ENCODE results near the gene MORN2. TPM values are rescaled to one million over a fixed set of nuclear protein-coding genes. Genes with fewer than 3 reads are reported as not detected.

MORN2 gene
- total RNA-seq, 1 donor from 2014 or later = 11.3 TPM

DNA sequence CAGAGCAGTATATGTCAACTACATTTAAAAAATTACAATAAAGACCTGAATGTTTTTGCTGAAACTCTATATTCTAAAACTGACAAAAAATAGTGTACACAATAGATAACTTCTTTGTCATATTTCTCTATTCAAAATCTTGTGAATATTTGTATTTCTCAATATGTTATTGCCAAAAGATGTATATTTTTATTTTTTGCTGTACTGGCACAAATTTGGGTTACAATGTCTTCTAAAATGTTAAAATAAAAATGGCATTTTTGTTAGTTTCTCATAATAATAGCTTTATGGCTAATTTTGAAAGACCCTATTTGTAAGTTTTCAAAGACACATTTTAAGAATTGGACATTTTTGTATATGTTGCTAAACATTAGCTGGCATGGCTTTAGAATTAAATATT lies 13.3 kb downstream of the MORN2 start:
- Mint-ChIP-seq H3K9me3 (ENCODE audit: unreplicated experiment) (no peaks in the 10 kb centered on the region), H3K4me1 (ENCODE audit: unreplicated experiment) (no peaks in the 10 kb centered on the region), H3K36me3 (ENCODE audit: low read depth, unreplicated experiment) (no peaks in the 10 kb centered on the region)

DNA sequence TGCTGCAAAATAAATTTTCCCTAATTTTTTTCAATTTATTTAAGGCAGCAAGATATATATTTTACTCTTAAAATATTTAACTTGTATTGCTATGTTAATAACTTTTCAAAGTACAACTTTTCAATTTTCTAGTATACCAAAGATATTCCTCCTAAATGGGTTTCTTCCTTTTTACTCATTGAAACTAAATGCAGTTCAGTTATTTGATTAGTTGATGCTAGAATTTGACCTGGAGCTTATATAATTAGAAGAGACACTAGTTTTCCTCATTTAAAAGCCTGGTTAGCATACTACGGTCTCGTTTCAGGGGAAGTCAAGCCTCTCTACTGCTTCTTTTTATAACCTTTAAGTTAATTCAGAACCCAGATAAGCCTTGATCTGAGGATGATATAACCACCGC lies 13.8 kb downstream of the MORN2 start, which contains the start of gene ARHGEF33:
TSS of gene ARHGEF33 (plus strand) at position 301 of the 400 bp plus-strand sequence. CDS start 29,573 bp downstream, outside the sequence.
- Mint-ChIP-seq H3K4me3 (ENCODE audit: unreplicated experiment) (no peak within 1 kb of the TSS), H3K36me3 (ENCODE audit: low read depth, unreplicated experiment) (no peaks in the 10 kb centered on the region), H3K4me1 (ENCODE audit: unreplicated experiment) (no peaks in the 10 kb centered on the region), H3K27me3 (ENCODE audit: unreplicated experiment) (no peaks in the 10 kb centered on the region), H3K9me3 (ENCODE audit: unreplicated experiment) (no peaks in the 10 kb centered on the region), H3K27ac (ENCODE audit: unreplicated experiment) (no peak within 1 kb of the TSS)
- TF ChIP-seq, protein P1, sequence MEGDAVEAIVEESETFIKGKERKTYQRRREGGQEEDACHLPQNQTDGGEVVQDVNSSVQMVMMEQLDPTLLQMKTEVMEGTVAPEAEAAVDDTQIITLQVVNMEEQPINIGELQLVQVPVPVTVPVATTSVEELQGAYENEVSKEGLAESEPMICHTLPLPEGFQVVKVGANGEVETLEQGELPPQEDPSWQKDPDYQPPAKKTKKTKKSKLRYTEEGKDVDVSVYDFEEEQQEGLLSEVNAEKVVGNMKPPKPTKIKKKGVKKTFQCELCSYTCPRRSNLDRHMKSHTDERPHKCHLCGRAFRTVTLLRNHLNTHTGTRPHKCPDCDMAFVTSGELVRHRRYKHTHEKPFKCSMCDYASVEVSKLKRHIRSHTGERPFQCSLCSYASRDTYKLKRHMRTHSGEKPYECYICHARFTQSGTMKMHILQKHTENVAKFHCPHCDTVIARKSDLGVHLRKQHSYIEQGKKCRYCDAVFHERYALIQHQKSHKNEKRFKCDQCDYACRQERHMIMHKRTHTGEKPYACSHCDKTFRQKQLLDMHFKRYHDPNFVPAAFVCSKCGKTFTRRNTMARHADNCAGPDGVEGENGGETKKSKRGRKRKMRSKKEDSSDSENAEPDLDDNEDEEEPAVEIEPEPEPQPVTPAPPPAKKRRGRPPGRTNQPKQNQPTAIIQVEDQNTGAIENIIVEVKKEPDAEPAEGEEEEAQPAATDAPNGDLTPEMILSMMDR (IDR thresholded peaks at IDR 0.05; ENCODE audit: unreplicated experiment) = no peak
- DNase-seq (ENCODE audit: low spot score) = no peak

More for the DNA sequence above, 13.3 kb downstream of the MORN2 start:
- no peak overlapping the region for H3K4me3 Mint-ChIP-seq (ENCODE audit: unreplicated experiment)
- DNase-seq (ENCODE audit: low spot score) = no peak
- no peak overlapping the region for H3K27ac Mint-ChIP-seq (ENCODE audit: unreplicated experiment)
- TF ChIP-seq, protein P1 (IDR thresholded peaks at IDR 0.05; ENCODE audit: unreplicated experiment) = no peak
- H3K27me3 Mint-ChIP-seq (ENCODE audit: unreplicated experiment) = no peaks in the 10 kb centered on the region

DNA sequence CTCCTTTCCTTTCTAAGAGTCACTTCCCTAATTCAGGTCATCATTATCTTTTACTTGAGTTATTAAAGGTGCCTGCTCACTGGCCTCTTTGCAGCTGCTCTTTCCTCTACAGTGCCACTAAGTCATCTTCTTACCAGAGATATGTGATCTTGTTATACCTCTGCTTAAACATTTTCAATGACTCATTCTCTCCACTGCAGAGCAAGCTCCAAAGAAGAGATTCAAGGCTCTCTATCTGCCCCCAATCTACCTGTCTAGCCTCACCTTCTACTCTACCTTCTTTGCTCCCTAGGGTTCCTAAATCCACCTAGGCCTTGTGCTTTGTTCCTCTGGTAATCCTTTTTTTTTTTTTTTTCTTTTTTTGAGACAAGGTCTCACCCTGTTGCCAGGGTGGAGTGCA lies 17.0 kb downstream of the MORN2 start:
- H3K27me3 Mint-ChIP-seq (ENCODE audit: unreplicated experiment) = no peaks in the 10 kb centered on the region
- H3K9me3 Mint-ChIP-seq (ENCODE audit: unreplicated experiment) = no peaks in the 10 kb centered on the region
- no peaks in the 10 kb centered on the region for H3K36me3 Mint-ChIP-seq (ENCODE audit: low read depth, unreplicated experiment)
- TF ChIP-seq, protein P1 (IDR thresholded peaks at IDR 0.05; ENCODE audit: unreplicated experiment) = no peak
- H3K4me1 Mint-ChIP-seq (ENCODE audit: unreplicated experiment) = no peaks in the 10 kb centered on the region
- no peak for DNase-seq (ENCODE audit: low spot score)
- no peak overlapping the region for H3K27ac Mint-ChIP-seq (ENCODE audit: unreplicated experiment)
- no peak overlapping the region for H3K4me3 Mint-ChIP-seq (ENCODE audit: unreplicated experiment)

DNA sequence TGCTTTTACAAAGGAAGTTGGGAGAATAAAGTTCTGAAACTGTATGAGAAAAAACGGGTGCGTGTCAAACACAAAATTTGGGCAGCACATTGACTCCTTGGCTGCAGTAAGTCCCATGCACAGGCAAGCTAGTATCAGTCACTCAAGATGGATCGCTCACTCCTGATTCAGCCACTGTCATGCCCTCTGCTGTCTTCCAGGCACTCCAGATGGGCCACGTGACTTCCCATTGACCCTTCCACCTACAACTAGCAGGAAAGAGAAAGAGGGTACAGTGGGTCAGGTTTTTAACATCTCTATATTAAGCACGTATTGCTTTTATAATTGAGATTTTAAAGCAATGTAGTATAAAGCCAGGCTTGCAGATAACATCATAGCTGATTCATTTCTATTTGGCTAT lies 22.5 kb downstream of the MORN2 start:
- no peak for DNase-seq (ENCODE audit: low spot score)
- H3K4me3 Mint-ChIP-seq (ENCODE audit: unreplicated experiment) = no peak overlapping the region
- H3K4me1 Mint-ChIP-seq (ENCODE audit: unreplicated experiment) = no peaks in the 10 kb centered on the region
- H3K9me3 Mint-ChIP-seq (ENCODE audit: unreplicated experiment) = no peaks in the 10 kb centered on the region
- no peaks in the 10 kb centered on the region for H3K36me3 Mint-ChIP-seq (ENCODE audit: low read depth, unreplicated experiment)
- TF ChIP-seq, protein P1 (IDR thresholded peaks at IDR 0.05; ENCODE audit: unreplicated experiment) = no peak
- H3K27me3 Mint-ChIP-seq (ENCODE audit: unreplicated experiment) = peaks cover 2% of the 10 kb centered on the region
- no peak overlapping the region for H3K27ac Mint-ChIP-seq (ENCODE audit: unreplicated experiment)

DNA sequence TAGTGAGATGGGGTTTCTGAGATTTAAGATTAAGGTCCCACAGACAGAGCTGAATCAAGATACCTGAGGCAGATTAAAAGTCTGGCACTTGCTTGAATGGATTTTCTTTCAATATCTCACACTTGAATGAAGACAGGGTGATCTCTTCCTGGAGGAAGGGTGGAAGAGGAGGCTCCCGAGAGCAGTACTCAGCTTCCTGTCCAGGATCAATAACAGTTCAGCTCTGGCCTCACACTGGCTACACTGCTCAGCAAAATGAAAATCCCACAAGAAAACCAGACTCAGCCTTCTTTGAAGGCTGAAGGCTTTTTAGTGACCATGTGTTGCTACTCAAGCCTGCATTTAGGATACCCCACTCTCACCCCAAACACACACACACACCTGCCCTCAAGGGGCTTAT lies 24.9 kb downstream of the MORN2 start:
- H3K4me1 Mint-ChIP-seq (ENCODE audit: unreplicated experiment) = no peaks in the 10 kb centered on the region
- H3K9me3 Mint-ChIP-seq (ENCODE audit: unreplicated experiment) = no peaks in the 10 kb centered on the region
- H3K27me3 Mint-ChIP-seq (ENCODE audit: unreplicated experiment) = peaks cover 2% of the 10 kb centered on the region
- no peaks in the 10 kb centered on the region for H3K36me3 Mint-ChIP-seq (ENCODE audit: low read depth, unreplicated experiment)
- TF ChIP-seq, protein P1 (IDR thresholded peaks at IDR 0.05; ENCODE audit: unreplicated experiment) = no peak
- H3K4me3 Mint-ChIP-seq (ENCODE audit: unreplicated experiment) = no peak overlapping the region
- no peak for DNase-seq (ENCODE audit: low spot score)
- H3K27ac Mint-ChIP-seq (ENCODE audit: unreplicated experiment) = no peak overlapping the region
